HepG2 (cell line): Measurements from ENCODE around the gene FUT3. TPM values are rescaled to one million over a fixed set of nuclear protein-coding genes. Genes with fewer than 3 reads are reported as not detected.
A peak's percentile ranks its signal among the peaks of the same experiment; 100 is the strongest.

ENCODE experiments used
- EED ChIP-seq: sonication (generic); formaldehyde crosslinking; IDR thresholded peaks from 2 replicates; pipeline ENCODE4 v1.5.0; 2020; ENCODE audit warnings: mild to moderate bottlenecking, missing genetic modification reagents
- FOXK2 ChIP-seq: fragments of 450-650 bp; IDR thresholded peaks from 2 replicates; pipeline ENCODE4 v1.6.1; 2016
- HMGA1 ChIP-seq: sonication (generic); formaldehyde crosslinking; conservative IDR thresholded peaks from 2 replicates; pipeline ENCODE4 v1.4.0; 2020; ENCODE audit warnings: missing genetic modification reagents
- NFRKB ChIP-seq: fragments of 450-650 bp; IDR thresholded peaks from 2 replicates; pipeline ENCODE4 v1.6.1; 2017
- SRY ChIP-seq: sonication (generic); formaldehyde crosslinking; IDR thresholded peaks from 2 replicates; pipeline ENCODE4 v1.8.0; 2022; ENCODE audit warnings: mild to moderate bottlenecking, missing genetic modification reagents
- XRCC5 ChIP-seq: fragments of 200-400 bp; formaldehyde crosslinking; optimal IDR thresholded peaks from 2 replicates; pipeline ENCODE3; 2017; ENCODE audit warnings: mild to moderate bottlenecking, low read length
- ZFP37 ChIP-seq: sonication (generic); formaldehyde crosslinking; IDR thresholded peaks from 2 replicates; pipeline ENCODE4 v1.4.0; 2020; ENCODE audit warnings: missing genetic modification reagents, borderline replicate concordance
- ZNF619 ChIP-seq: sonication (generic); formaldehyde crosslinking; IDR thresholded peaks from 2 replicates; pipeline ENCODE4 v1.4.0; 2020; ENCODE audit warnings: mild to moderate bottlenecking, missing genetic modification reagents
- polyA plus RNA-seq, 8 experiments: library from polyadenylated mRNA; depleted of rRNA in 3 of 8; stranded (reverse) in 7 of 8; unstranded in 1 of 8; fragments of >200 nt; fragmentation: Illumina TruSeq in 4 of 8; extraction: Trizol in 4 of 8; gene quantifications; 2 replicates each; pipeline versions ENCODE4 v1.2.1 to v1.2.3, GENCODE V29; 2011 to 2016; ENCODE audit warnings: low read depth in 4 of 8, missing spikeins in 1 of 8, mixed read lengths in 1 of 8; ENCODE audit not compliant: insufficient read depth in 1 of 8
- total RNA-seq, 5 experiments: library from RNA; depleted of rRNA; stranded (reverse); fragments of >200 nt; fragmentation: Illumina TruSeq; extraction: Trizol; gene quantifications; 2 replicates each; pipeline ENCODE4 v1.2.3, GENCODE V29; 2016; ENCODE audit warnings: low read depth in 1 of 5
- TF ChIP-seq, protein P1 (sequence below): IDR thresholded peaks from 2 replicates; pipeline ENCODE4 v1.6.1; 2016; ENCODE audit warnings: missing genetic modification reagents, missing compliant biosample characterization
- TF ChIP-seq, protein P2 (sequence below): sonication (generic); formaldehyde crosslinking; IDR thresholded peaks from 2 replicates; pipeline ENCODE4 v1.4.0; 2020; ENCODE audit warnings: missing genetic modification reagents
- TF ChIP-seq, protein P3 (sequence below): sonication (generic); formaldehyde crosslinking; IDR thresholded peaks from 2 replicates; pipeline ENCODE4 v1.4.0; 2020; ENCODE audit warnings: low read depth, mild to moderate bottlenecking, missing genetic modification reagents
- TF ChIP-seq, protein P4 (sequence below): sonication (generic); formaldehyde crosslinking; IDR thresholded peaks from 2 replicates; pipeline ENCODE4 v1.4.0; 2020; ENCODE audit warnings: missing genetic modification reagents, borderline replicate concordance
- TF ChIP-seq, protein P5 (sequence below): sonication (generic); formaldehyde crosslinking; IDR thresholded peaks from 2 replicates; pipeline ENCODE4 v1.4.0; 2020; ENCODE audit warnings: missing genetic modification reagents, borderline replicate concordance
- TF ChIP-seq, protein P6 (sequence below): sonication (generic); formaldehyde crosslinking; IDR thresholded peaks from 2 replicates; pipeline ENCODE4 v1.8.0; 2022; ENCODE audit warnings: mild to moderate bottlenecking, missing genetic modification reagents; ENCODE audit not compliant: insufficient replicate concordance
- TF ChIP-seq, protein P7 (sequence below): sonication (generic); formaldehyde crosslinking; IDR thresholded peaks from 2 replicates; pipeline ENCODE4 v1.9.0; 2021; ENCODE audit warnings: missing genetic modification reagents, mild to moderate bottlenecking, borderline replicate concordance

Gene FUT3
- total and polyA plus RNA-seq, 2 of the 13 experiments (the other 11 are each of a cell fraction or from before 2014, with no cell fraction given) = 0.53 to 1.1 TPM

DNA sequence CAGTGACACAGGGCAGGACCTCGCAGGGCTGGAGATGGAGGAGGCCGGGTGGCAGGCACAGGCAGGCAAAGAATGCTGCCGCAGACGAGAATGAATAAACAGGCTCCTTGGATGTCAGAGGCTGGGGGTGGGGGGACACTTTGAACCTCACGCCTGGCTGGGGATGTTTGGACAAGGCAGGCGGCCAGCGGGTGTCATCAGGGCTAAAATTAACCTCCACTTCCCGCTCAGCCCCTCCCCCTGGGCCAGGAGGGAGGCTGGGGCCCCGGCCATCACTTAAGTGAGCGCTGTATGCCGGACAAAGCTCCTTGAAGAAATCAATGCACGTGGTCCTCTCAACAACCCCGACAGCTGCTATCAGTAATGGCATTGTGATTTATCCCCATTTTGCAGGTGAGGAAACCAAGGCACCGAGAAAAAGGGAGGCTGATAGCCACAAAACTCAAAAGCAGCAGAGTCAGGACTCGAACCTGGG lies 29.4 kb upstream of the FUT3 start (continued):
- TF ChIP-seq, protein P1, sequence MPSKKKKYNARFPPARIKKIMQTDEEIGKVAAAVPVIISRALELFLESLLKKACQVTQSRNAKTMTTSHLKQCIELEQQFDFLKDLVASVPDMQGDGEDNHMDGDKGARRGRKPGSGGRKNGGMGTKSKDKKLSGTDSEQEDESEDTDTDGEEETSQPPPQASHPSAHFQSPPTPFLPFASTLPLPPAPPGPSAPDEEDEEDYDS (CRISPR knock-in tag) = no peak
- TF ChIP-seq XRCC5 = peak; percentile 54
- TF ChIP-seq NFRKB = no peak
- no peak for TF ChIP-seq HMGA1 (CRISPR knock-in tag)
- TF ChIP-seq, protein P2, sequence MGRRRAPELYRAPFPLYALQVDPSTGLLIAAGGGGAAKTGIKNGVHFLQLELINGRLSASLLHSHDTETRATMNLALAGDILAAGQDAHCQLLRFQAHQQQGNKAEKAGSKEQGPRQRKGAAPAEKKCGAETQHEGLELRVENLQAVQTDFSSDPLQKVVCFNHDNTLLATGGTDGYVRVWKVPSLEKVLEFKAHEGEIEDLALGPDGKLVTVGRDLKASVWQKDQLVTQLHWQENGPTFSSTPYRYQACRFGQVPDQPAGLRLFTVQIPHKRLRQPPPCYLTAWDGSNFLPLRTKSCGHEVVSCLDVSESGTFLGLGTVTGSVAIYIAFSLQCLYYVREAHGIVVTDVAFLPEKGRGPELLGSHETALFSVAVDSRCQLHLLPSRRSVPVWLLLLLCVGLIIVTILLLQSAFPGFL = no peak
- TF ChIP-seq ZFP37 = peak; percentile 46; the same call in 1 of the 2 replicates
- TF ChIP-seq, protein P3, sequence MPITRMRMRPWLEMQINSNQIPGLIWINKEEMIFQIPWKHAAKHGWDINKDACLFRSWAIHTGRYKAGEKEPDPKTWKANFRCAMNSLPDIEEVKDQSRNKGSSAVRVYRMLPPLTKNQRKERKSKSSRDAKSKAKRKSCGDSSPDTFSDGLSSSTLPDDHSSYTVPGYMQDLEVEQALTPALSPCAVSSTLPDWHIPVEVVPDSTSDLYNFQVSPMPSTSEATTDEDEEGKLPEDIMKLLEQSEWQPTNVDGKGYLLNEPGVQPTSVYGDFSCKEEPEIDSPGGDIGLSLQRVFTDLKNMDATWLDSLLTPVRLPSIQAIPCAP (CRISPR knock-in tag) = no peak
- TF ChIP-seq, protein P4, sequence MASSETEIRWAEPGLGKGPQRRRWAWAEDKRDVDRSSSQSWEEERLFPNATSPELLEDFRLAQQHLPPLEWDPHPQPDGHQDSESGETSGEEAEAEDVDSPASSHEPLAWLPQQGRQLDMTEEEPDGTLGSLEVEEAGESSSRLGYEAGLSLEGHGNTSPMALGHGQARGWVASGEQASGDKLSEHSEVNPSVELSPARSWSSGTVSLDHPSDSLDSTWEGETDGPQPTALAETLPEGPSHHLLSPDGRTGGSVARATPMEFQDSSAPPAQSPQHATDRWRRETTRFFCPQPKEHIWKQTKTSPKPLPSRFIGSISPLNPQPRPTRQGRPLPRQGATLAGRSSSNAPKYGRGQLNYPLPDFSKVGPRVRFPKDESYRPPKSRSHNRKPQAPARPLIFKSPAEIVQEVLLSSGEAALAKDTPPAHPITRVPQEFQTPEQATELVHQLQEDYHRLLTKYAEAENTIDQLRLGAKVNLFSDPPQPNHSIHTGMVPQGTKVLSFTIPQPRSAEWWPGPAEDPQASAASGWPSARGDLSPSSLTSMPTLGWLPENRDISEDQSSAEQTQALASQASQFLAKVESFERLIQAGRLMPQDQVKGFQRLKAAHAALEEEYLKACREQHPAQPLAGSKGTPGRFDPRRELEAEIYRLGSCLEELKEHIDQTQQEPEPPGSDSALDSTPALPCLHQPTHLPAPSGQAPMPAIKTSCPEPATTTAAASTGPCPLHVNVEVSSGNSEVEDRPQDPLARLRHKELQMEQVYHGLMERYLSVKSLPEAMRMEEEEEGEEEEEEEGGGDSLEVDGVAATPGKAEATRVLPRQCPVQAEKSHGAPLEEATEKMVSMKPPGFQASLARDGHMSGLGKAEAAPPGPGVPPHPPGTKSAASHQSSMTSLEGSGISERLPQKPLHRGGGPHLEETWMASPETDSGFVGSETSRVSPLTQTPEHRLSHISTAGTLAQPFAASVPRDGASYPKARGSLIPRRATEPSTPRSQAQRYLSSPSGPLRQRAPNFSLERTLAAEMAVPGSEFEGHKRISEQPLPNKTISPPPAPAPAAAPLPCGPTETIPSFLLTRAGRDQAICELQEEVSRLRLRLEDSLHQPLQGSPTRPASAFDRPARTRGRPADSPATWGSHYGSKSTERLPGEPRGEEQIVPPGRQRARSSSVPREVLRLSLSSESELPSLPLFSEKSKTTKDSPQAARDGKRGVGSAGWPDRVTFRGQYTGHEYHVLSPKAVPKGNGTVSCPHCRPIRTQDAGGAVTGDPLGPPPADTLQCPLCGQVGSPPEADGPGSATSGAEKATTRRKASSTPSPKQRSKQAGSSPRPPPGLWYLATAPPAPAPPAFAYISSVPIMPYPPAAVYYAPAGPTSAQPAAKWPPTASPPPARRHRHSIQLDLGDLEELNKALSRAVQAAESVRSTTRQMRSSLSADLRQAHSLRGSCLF (CRISPR knock-in tag) = no peak
- TF ChIP-seq, protein P5, sequence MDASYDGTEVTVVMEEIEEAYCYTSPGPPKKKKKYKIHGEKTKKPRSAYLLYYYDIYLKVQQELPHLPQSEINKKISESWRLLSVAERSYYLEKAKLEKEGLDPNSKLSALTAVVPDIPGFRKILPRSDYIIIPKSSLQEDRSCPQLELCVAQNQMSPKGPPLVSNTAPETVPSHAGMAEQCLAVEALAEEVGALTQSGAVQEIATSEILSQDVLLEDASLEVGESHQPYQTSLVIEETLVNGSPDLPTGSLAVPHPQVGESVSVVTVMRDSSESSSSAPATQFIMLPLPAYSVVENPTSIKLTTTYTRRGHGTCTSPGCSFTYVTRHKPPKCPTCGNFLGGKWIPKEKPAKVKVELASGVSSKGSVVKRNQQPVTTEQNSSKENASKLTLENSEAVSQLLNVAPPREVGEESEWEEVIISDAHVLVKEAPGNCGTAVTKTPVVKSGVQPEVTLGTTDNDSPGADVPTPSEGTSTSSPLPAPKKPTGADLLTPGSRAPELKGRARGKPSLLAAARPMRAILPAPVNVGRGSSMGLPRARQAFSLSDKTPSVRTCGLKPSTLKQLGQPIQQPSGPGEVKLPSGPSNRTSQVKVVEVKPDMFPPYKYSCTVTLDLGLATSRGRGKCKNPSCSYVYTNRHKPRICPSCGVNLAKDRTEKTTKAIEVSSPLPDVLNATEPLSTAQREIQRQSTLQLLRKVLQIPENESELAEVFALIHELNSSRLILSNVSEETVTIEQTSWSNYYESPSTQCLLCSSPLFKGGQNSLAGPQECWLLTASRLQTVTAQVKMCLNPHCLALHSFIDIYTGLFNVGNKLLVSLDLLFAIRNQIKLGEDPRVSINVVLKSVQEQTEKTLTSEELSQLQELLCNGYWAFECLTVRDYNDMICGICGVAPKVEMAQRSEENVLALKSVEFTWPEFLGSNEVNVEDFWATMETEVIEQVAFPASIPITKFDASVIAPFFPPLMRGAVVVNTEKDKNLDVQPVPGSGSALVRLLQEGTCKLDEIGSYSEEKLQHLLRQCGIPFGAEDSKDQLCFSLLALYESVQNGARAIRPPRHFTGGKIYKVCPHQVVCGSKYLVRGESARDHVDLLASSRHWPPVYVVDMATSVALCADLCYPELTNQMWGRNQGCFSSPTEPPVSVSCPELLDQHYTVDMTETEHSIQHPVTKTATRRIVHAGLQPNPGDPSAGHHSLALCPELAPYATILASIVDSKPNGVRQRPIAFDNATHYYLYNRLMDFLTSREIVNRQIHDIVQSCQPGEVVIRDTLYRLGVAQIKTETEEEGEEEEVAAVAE (CRISPR knock-in tag) = no peak; the same call in 1 of the 2 replicates
- no peak; the same call in 1 of the 2 replicates for TF ChIP-seq EED (CRISPR knock-in tag)
- TF ChIP-seq, protein P6, sequence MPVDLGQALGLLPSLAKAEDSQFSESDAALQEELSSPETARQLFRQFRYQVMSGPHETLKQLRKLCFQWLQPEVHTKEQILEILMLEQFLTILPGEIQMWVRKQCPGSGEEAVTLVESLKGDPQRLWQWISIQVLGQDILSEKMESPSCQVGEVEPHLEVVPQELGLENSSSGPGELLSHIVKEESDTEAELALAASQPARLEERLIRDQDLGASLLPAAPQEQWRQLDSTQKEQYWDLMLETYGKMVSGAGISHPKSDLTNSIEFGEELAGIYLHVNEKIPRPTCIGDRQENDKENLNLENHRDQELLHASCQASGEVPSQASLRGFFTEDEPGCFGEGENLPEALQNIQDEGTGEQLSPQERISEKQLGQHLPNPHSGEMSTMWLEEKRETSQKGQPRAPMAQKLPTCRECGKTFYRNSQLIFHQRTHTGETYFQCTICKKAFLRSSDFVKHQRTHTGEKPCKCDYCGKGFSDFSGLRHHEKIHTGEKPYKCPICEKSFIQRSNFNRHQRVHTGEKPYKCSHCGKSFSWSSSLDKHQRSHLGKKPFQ (CRISPR knock-in tag) = no peak
- peak; percentile 41; the same call in 1 of the 2 replicates for TF ChIP-seq FOXK2
- 0 out of 2 replicates have a peak, but pooled peaks have one; percentile 47 for TF ChIP-seq SRY (CRISPR knock-in tag)
- no peak for TF ChIP-seq ZNF619 (CRISPR knock-in tag)
- TF ChIP-seq, protein P7, sequence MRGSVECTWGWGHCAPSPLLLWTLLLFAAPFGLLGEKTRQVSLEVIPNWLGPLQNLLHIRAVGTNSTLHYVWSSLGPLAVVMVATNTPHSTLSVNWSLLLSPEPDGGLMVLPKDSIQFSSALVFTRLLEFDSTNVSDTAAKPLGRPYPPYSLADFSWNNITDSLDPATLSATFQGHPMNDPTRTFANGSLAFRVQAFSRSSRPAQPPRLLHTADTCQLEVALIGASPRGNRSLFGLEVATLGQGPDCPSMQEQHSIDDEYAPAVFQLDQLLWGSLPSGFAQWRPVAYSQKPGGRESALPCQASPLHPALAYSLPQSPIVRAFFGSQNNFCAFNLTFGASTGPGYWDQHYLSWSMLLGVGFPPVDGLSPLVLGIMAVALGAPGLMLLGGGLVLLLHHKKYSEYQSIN (CRISPR knock-in tag) = no peak
